Measurements from ENCODE around the gene CDH9. TPM values are rescaled to one million over a fixed set of nuclear protein-coding genes. Genes with fewer than 3 reads are reported as not detected.

Gene CDH9
- not detected in 2 replicates for total RNA-seq

GRCh38 chr5:27038476-27038875 is at the start of gene CDH9:
Gene CDH9, minus strand, starts transcription at chr5:27038586. Its CDS starts 50,253 bp downstream, at chr5:26988333.
- intact Hi-C loops (cut with micrococcal nuclease) = no loop called here

GRCh38 chr5:27087747-27088146 is 49.4 kb upstream of the CDH9 start:
- intact Hi-C loops (cut with micrococcal nuclease) = no loop called here

GRCh38 chr5:27083449-27084415 is 45.3 kb upstream of the CDH9 start:
- intact Hi-C loops (cut with micrococcal nuclease) = no loop called here

GRCh38 chr5:27080147-27080546 is 41.8 kb upstream of the CDH9 start:
- intact Hi-C loops (cut with micrococcal nuclease) = no loop called here

- intact Hi-C loops (cut with micrococcal nuclease) = no loop called here
Measured at GRCh38 chr5:27062451-27062850, 24.1 kb upstream of the CDH9 start.

- intact Hi-C loops (cut with micrococcal nuclease) = no loop called here
Measured at GRCh38 chr5:27048510-27048909, 10.1 kb upstream of the CDH9 start.

GRCh38 chr5:27041372-27041771 is 3.0 kb upstream of the CDH9 start:
- intact Hi-C loops (cut with micrococcal nuclease) = no loop called here

- intact Hi-C loops (cut with micrococcal nuclease) = no loop called here
Measured at GRCh38 chr5:27034565-27034964, 3.8 kb downstream of the CDH9 start.

- intact Hi-C loops (cut with micrococcal nuclease) = no loop called here
Measured at GRCh38 chr5:27026801-27027200, 11.6 kb downstream of the CDH9 start.

GRCh38 chr5:27026063-27026462 is 12.3 kb downstream of the CDH9 start:
- intact Hi-C loops (cut with micrococcal nuclease) = no loop called here

- intact Hi-C loops (cut with micrococcal nuclease) = no loop called here
Measured at GRCh38 chr5:27021471-27021870, 16.9 kb downstream of the CDH9 start.

GRCh38 chr5:27020973-27021372 is 17.4 kb downstream of the CDH9 start:
- intact Hi-C loops (cut with micrococcal nuclease) = no loop called here

GRCh38 chr5:27015758-27016157 is 22.6 kb downstream of the CDH9 start:
- intact Hi-C loops (cut with micrococcal nuclease) = no loop called here

GRCh38 chr5:27011274-27011673 is 27.1 kb downstream of the CDH9 start:
- intact Hi-C loops (cut with micrococcal nuclease) = no loop called here

GRCh38 chr5:27010646-27011045 is 27.7 kb downstream of the CDH9 start:
- intact Hi-C loops (cut with micrococcal nuclease) = no loop called here

- intact Hi-C loops (cut with micrococcal nuclease) = no loop called here
Measured at GRCh38 chr5:27009540-27009915, 28.9 kb downstream of the CDH9 start.

- intact Hi-C loops (cut with micrococcal nuclease) = no loop called here
Measured at GRCh38 chr5:27008604-27009539, 29.5 kb downstream of the CDH9 start.

- intact Hi-C loops (cut with micrococcal nuclease) = no loop called here
Measured at GRCh38 chr5:27007121-27007520, 31.3 kb downstream of the CDH9 start.

- intact Hi-C loops (cut with micrococcal nuclease) = no loop called here
Measured at GRCh38 chr5:26986985-26987384, 51.4 kb downstream of the CDH9 start.

- intact Hi-C loops (cut with micrococcal nuclease) = no loop called here
Measured at GRCh38 chr5:26981750-26982149, 56.6 kb downstream of the CDH9 start.

GRCh38 chr5:26959290-26959689 is 79.1 kb downstream of the CDH9 start:
- intact Hi-C loops (cut with micrococcal nuclease) = no loop called here

- intact Hi-C loops (cut with micrococcal nuclease) = no loop called here
Measured at GRCh38 chr5:26955161-26955560, 83.2 kb downstream of the CDH9 start.
